NCI-H2227 (cell line): ENCODE data around the gene ARMC10.
A peak's percentile ranks its signal among the peaks of the same experiment; 100 is the strongest.
"Not testable (repeated sequence)": the region's sequence is repeated elsewhere in the genome, so short reads cannot be mapped to it uniquely, and the experiment has no call there.

Experiments
- DNase-seq: peaks from one replicate; lab custom pipeline; 2025; ENCODE audit not compliant: unreplicated experiment; lab: John Stamatoyannopoulos, UW

ARMC10 gene

DNA sequence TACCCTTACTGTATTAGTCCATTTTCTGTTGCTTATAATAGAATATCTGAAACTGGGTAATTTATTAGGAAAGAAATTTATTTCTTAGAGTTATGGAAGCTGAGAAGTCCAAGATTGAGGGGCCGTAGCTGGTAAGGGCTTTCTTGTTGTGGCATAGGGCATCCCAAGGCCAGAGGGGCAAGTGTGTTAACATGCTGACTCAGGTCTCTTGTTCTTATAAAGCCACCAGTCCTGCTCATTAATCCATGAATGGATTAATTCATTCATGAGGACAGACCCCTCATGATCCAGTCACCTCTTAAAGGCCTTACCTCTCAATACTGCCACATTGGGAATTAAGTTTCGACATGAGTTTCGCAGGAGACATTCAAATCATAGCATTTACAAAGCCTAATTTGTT, 2.4 kb downstream of the ARMC10 start:
- no peak for DNase-seq

DNA sequence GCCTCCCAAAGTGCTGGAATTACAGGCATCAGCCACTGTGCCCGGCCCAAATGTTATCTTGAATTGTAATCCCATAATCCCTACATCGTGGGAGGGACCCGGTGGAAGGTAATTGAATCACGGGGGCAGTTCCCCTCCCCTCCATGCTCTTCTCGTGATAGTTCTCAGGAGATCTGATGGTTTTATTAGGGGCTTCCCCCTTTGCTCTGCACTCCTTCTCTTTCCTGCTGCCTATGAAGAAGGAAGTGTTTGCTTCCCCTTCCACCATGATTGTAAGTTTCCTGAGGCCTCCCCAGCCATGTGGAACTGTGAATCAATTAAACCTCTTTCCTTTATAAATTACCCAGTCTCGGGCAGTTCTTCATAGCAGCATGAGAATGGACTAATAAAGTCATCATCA, 3.3 kb downstream of the ARMC10 start:
- not testable (repeated sequence) for DNase-seq

DNA sequence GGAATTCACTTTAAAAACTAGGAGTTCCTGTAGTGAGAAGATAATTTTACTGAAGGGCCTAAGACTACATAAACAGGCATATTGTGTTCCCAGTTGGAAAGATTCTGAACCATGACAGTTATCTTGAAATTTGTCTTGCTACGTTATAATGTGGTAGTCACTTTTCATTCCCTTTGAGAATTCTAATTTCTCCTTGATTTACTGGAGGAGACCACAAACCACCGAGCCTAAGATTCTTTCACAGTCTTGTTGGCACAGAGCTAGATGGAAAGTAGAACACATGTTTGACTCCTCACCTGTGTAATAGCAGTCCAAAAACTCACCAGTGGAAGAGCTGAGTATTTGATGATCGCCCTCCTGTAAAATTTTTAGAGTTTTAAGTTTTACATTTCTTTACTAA, 4.9 kb downstream of the ARMC10 start:
- DNase-seq: no peak

DNA sequence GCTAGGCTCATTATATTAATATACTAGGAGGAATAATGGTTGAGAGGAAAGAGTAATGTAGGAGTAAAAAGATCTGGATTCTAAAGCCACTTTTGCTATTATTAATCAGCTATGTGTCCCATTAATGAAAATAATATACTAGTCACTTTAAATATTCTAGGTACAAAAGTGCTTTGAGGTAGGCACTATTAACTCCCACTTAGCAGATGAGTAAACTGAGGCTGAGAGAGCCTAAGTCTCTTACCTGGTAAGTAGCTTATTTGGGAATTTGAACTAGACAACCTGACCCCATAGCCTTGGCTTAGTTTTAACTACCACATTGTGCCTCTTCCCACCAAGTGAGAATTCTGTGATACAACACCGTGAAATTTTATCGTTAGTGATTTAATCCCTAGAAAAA, 6.0 kb downstream of the ARMC10 start:
- DNase-seq: no peak

DNA sequence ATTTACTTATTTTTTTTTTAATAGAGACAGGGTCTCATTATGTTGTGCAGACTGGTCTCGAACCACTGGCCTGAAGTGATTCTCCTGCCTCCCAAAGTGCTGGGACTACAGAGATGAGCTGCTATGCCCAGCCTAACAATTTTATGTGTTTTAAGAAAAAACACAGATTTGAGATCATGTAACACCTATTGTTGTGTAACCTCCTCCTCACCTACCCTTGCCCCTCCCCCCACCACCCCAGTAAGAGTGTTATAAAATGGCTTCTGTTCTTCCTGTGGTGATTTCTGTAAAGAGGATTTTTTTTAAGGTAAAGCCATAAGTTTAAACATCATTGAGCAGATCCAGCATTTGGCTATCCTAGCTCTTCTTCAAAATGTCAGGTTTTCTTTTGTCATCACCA, 7.6 kb downstream of the ARMC10 start:
- no peak for DNase-seq

DNA sequence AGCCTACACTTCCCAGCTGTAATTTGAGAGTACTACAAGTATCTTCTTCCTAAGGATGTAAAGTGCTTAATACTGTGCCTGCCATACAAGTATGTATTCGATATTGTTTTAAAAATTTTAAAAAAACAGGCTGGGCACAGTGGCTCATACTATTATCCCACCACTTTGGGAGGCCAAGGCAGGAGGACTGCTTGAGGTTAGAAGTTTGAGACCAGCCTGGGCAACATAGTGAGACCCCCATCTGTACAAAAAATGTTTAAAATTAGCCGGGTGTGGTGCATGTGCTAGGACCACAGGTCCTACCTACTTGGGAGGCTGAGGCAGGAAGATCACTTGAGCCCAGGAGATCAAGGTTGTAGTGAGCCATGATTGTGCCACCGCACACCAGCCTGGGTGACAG, 8.3 kb downstream of the ARMC10 start:
- DNase-seq: no peak

DNA sequence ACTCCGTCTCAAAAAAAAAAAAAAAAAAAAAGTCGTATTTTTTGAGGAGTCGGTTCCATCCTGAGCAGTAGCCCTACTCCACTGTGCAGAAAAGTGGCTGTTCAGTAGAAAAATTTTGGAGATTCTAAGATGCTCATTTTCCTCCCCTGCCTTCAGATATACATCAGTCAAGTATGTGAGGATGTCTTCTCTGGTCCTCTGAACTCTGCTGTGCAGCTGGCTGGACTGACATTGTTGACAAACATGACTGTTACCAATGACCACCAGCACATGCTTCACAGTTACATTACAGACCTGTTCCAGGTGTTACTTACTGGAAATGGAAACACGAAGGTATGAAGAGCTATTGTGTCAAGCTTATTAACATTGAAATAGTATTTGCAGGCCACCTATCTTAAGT, 17.4 kb downstream of the ARMC10 start:
- not testable (repeated sequence) for DNase-seq

DNA sequence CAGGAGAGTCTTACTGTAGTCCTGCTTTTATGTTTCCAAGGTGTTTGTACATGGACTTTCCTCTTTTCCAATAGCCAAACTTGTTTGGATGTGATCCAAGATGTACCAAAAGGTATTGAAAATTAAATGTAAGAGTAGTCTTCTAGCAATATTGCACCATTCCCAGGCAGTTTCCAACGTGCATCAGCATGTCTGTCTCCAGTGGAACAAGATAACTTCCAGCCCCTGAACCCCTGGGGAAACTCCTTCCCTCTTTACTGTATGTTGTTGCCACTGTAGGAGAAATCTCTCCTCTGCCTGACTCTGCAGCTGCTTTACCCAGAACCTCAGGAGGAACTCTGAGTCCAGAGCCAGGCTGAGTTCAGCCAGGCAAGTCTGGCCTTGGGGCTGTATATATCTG, 18.5 kb downstream of the ARMC10 start:
- no peak for DNase-seq

DNA sequence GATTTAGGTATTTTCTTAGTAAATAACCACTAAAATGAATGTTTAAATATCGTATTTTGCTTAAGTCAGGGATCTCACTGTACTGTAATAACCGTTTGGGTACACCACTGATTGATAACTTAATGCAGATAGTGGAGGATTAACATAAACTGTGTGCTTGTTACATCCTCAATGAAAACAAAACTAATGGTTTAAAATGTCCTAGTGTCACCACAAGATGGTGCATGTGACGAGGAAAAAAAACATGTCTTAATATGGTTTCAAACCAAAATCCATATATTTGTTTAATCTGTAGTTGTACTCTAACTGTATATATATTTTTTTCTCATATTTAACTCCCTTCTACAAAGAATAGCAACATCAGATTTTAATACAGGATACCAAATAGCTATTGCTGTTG, 19.2 kb downstream of the ARMC10 start:
- no peak for DNase-seq

DNA sequence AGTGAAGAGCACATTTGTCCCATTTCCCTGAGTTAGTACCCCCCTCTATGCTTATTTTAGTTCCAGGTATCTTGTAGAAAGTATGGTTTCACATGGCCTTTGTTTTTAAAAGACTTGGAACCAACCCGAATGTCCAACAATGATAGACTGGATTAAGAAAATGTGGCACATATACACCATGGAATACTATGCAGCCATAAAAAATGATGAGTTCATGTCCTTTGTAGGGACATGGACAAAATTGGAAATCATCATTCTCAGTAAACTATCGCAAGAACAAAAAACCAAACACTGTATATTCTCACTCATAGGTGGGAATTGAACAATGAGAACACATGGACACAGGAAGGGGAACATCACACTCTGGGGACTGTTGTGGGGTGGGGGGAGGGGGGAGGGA, 20.6 kb downstream of the ARMC10 start:
- DNase-seq: not testable (repeated sequence)

DNA sequence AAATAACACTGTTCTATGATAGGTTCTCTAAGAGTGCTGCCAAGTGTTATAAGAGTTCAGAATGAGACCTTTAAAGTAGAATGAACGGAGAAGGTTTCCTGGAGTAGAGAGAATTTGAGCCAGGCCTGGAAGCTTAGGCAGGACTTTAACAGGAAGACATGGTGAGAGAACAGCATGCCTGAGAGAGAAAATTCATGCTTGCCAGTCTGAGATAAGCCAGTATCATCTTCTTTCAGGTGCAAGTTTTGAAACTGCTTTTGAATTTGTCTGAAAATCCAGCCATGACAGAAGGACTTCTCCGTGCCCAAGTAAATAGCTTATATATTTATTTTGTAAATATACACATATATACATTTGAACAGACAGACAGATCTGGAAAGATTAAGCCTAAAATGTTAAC, 22.1 kb downstream of the ARMC10 start:
- DNase-seq: no peak

DNA sequence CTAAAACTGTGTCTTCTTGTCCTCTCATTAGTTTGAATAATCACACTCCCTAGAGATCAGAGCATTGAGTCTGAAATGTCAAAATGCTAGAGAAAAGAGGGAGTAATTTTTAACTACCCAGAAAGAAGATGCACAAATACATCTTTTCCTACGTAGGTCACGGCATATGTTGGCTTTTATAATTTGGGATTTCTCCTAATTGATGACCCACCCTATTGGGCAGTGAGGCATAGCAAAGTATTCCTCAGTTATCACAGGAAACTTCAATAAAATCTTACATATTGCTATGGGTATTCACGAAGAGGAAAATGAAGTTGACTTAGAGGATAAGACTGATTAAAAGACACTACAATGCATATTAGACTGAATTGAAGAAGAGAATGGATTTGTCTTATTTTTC, 25.4 kb downstream of the ARMC10 start:
- DNase-seq: no peak

DNA sequence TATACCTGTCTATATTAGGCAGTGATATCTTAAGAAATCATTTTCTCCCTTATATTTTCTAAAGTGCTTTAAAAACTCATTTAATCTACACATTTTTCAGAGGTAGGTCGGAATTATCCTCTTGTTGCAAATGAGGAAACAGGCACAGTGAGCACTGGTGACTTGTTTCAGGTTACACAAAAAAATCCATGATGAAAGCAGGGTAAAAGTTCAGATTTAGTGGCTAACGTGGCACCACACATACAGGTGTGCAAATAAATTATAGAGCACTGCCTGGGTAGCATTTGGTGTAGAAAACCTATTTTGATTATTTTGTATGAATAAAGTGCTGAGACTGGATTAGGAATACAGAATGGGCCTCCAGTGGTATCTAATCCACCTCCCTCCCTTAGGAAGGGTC, 26.6 kb downstream of the ARMC10 start:
- DNase-seq: no peak

DNA sequence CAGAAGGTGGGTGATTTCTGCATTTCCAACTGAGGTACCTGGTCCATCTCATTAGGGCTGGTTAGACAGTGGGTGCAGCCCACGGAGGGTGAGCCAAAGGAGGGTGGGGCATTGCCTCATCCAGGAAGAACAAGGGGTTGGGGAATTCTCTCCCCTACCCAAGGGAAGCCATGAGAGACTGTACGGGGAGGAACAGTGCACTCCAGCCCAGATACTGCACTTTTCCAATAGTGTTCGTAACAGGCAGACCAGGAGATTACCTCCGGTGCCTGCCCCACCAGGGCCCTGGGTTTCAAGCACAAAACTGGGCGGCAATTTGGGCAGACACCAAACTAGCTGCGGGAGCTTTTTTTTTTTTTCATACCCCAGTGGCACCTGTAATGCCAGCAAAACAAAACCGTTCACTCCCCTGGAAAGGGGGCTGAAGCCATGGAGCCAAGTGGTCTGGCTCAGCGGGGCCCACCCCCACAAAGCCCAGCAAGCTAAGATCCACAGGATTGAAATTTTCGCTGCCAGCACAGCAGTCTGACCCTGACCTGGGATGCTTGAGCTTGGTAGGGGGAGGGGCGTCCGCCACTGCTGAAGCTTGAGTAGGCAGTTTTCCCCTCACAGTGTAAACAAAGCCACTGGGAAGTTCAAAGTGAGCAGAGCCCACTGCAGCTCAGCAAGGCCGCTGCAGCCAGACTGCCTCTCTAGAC, 31.2 kb downstream of the ARMC10 start:
- peak; percentile 84 for DNase-seq

DNA sequence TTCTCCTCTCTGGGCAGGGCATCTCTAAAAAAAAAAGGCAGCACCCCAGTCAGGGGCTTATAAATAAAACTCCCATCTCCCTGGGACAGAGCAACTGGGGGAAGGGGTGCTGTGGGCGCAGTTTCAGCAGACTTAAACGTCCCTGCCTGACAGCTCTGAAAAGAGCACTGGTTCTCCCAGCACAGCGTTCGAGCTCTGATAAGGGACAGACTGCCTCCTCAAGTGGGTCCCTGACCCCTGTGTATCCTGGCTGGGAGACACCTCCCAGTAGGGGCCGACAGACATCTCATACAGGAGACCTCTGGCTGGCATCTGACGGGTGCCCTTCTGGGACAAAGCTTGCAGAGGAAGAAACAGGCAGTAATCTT, 31.7 kb downstream of the ARMC10 start:
- peak; percentile 31 for DNase-seq

DNA sequence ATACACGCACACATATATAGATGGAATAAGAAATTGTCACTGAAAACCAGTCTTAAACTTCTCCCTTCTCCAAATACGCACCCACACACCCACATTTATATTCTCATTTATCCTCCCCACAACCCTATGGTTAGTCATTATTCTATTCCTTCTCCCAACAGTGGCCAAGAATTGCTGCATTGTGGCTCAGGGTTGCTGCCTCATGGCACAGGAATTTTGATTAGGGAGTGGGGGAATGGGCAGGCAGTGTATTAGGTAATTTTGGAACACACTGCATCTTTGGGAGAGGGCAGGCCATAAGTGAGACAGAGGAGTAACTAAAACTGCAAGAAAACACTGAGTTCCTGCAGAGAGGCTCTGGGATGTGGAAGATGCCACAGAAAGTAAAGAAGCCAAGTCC, 38.2 kb downstream of the ARMC10 start:
- DNase-seq: no peak

DNA sequence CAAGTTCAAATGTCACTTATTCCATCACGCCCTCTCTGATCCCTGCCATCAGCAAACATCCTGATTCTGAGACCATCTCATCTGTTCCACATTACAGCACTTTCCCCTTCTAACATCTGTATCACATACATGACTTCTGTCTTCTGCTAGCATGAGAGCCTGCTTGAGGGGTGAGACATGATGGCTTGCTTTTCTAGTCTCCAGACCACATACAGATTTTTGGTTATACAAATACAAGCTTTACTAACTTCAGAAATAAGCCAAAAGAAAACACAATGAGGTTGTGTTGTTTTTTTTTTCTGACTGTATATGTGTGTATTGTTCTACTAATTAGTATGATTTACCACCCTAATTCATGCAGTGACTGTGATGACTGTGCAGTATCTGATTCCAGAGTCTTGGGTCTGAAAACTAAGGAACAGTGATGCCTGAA, 39.7 kb downstream of the ARMC10 start:
- DNase-seq: no peak

DNA sequence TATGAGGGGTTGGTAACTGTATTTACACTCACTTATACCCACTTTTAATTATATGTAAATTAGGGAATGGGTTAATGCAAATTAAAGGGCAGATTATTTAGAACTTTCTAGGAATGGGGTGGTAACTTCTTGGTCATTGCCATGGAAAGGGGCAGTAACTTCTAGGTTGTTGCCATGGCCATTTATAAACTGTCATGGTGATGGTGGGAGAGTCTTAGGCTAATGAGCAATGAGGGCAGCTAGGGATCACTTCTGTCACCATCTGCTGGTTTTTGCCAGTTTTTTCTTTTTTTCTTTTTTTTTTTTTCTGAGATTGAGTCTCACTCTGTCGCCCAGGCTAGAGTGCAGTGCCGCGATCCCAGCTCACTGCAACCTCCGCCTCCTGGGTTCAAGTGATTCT, 40.8 kb downstream of the ARMC10 start:
- DNase-seq: no peak

DNA sequence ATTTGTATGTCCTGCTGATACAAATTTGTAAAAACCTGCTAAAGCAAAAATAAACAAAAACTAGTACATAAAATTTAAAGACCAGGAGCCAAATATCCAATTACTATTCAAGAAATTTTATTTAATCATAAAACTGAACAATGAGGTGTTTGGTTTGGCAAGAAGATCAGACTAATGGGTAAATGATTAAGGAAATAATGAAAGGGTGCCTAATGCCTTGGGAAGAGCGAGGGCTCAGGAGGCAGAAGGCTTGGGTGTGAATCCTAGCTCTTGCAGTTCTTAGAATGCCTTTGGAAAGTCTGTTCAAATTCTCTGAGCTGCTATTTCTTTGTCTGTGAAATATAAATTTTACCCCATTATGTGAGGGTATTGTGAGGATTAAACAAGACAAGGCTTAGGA, 41.6 kb downstream of the ARMC10 start:
- no peak for DNase-seq

DNA sequence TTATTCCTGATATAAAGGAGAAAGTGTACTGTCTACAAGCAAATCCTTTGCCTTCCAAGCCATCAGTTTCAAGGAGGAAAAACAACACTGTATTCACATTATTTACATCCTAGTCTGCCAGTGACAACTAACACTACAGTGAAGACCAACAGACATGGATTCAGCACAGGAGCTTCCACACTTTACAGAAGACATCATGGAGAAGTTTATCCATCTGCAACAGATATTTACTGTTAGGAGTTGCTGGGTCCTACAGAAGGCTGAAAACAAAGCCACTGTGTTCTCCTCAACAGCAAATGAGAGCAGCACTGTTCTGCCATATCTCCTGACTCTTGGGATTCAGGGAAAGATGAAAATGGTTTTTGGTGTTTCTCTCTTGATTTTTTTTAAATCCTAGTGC, 42.1 kb downstream of the ARMC10 start:
- no peak for DNase-seq

DNA sequence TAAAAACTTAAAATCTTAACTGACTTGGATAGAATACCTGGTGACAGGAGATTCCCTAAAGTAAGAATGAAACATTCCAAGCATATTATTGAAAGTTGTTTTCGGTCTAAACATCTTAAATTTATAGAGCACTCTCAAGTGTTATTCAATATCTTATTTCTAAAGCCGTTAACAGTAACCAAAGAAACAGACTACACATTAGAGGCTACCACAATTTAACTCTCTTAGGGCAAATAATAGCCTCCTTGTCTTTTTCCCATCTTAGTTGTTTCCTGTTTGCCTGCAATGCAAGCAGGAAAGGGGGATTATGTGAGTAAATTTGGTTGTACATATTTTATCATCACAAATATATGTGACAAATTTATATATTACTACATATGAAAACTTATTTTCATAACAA, 42.5 kb downstream of the ARMC10 start:
- DNase-seq: no peak

DNA sequence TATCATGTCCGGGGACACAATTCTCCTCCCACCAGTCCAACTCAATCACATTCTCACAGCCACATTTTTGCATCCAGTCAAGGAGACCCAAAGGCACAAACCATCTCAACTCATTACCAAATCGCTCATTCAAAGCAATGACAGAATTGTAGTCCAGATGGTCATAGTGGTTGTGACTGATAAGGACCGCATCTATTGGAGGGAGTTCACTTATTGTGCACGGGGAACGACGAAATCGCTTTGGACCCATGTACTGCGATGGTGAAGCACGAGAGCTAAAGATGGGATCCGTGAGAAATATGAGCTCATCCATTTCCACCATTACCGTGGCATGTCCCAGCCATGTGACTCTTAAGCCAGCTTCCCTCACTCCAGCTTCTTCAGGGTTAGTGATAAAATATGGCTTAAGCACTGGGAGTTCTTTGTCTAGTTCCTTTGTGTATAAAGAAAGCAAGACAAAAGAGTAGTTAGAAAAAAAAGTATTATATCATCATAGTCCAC, 44.9 kb downstream of the ARMC10 start:
- DNase-seq: peak; percentile 14

DNA sequence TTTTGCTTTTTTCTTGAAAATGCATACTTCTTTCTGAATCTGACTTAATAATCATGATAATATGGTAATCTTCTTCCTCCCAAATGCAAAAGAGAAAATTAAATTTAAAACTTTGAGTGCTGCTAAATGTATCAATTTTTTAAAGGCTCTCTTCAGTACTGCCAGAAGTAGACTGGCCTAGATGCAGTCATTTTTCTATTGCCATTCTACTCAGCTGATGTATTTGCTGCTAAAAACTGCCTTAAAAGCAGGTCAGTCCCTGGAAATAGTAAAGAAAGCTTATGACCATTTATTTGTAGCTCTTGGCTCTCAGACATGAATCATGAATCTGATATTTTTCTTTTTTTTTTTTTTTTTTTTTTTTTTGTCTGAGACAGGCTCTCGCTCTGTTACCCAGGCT, 45.4 kb downstream of the ARMC10 start:
- DNase-seq: no peak
